ENCODE results near the gene NIPBL.

DNA sequence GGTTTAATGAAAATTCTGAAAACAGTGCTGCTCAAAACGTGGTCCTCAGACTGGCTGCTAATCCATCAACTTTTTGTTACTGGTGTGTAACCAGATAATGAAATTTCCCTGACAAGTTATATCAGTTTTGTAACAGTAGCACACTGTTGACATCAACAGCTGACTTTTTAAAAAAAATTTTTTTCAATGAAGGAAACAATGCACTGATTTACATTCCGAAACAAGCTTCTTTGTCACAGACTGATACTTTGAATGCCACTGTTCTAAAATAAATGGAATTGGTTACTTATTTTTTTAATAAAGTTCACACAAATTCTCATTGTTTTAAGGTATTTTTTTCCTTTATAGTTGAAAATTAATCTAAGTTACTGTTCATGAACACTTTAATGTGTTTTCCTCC, 169.1 kb downstream of the NIPBL start:
- no peak for TF ChIP-seq POLR2A (IDR thresholded peaks at IDR 0.05)
- TF ChIP-seq, protein P1, sequence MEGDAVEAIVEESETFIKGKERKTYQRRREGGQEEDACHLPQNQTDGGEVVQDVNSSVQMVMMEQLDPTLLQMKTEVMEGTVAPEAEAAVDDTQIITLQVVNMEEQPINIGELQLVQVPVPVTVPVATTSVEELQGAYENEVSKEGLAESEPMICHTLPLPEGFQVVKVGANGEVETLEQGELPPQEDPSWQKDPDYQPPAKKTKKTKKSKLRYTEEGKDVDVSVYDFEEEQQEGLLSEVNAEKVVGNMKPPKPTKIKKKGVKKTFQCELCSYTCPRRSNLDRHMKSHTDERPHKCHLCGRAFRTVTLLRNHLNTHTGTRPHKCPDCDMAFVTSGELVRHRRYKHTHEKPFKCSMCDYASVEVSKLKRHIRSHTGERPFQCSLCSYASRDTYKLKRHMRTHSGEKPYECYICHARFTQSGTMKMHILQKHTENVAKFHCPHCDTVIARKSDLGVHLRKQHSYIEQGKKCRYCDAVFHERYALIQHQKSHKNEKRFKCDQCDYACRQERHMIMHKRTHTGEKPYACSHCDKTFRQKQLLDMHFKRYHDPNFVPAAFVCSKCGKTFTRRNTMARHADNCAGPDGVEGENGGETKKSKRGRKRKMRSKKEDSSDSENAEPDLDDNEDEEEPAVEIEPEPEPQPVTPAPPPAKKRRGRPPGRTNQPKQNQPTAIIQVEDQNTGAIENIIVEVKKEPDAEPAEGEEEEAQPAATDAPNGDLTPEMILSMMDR (IDR thresholded peaks at IDR 0.05): no peak
- TF ChIP-seq POLR2AphosphoS5 (IDR thresholded peaks at IDR 0.05): no peak

Data from breast epithelium (tissue), 3 donors.